ENCODE results near the gene STAT4.

DNA sequence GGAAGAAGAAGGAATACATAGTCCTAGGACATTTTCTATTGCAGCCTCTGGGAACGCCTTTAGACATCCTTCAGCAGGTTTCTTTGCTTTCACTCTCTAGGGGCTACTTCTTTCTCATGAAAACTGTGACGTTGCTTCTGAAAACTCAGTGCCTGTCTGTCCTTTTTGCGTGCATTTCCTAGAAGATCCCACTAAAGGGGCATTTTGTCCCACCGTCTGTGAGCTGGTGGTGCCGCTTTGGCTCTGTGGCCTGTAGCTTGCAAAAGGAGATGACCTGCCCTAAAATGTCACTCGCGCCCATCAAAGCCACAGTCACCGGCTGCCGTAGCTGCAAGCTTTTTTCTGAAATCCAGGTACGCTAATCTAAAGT lies 579 bp downstream of the STAT4 start:
- TF ChIP-seq POLR2A (IDR thresholded peaks at IDR 0.05; ENCODE audit: low read depth, low read length) (no peak), POLR2AphosphoS5 (IDR thresholded peaks at IDR 0.05; ENCODE audit: low read depth, low read length) (no peak), TAF1 (IDR thresholded peaks at IDR 0.05; ENCODE audit: borderline replicate concordance, low read depth, low read length) (no peak)
